ENCODE measurements around the gene MYO5B.

MYO5B gene

DNA sequence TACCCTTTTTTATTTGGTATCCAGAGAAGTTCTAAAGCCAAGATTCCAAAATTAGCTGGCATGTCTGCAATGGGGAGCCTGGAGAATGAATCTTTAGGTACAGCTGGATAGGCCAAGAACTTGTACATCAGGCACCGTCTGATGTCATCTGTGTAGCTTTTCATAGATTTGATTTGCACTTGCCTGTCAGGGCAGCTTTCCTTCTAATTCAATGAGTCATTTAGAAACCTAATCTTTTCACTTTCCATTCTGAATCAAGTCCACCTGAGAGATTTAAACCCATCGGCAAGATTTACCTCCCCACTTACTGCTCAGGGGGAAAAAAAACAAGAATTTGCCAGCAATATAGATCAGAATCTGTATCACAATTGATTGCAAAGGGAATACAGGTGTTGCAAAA is 320.7 kb downstream of the MYO5B start:
- DNase-seq = no peak

DNA sequence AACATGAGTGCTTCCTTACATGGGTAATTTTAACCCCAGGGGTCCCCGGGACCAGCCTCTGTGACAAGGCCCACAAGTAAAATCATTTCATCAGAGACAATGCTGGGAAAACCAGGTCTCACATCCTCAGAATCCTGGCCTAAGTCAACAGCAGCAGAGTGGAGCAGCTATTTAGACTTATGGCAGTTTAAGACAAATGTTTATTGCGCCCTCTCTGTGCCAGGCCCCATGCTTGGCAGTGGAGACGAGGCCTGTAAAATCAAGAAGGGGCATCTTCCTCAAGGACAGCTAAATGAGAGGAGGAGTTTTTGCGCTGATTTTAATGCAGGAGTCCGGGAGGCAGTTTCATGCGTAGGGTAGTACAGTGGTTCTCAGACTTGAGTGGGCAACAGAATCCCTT is 325.6 kb downstream of the MYO5B start:
- no peak for DNase-seq

DNA sequence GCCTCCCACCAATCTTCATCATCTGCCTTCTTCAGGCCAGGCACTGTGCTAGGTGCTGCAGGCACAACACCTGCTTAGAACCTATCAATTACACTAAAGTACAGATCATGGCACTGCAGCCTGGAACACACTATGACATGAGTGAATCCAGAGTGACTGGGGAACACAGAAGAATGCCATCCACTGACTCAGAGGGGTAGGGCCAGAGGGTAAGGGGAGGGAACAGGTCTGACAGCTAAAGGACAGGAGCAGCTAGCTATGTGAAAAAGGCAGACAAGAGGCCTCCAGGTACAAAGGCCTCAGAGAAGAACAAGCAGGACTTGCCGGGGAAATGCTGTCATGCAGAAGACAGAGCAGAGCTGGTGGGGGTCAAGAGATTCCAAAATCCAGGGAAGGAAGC is 328.3 kb downstream of the MYO5B start:
- DNase-seq = no peak

DNA sequence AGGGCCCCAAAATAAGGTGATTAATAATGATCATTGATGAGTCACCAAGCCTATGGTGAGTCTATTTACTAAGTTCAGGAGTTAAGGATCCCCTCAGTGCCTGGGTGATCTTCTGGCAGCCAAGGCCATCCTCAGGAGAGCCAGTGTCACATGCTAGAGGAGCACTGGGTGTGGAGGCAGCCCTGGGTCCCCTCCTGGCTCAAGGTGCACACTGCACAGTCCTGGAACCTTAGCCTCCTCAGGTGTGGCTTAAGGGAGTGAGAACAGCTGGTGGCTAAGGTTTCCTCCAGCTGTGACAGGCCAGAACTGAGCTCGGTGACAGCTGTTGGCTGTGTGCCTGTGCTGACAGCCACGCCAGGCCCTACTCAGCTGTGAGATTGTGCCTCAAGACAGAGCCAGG is 329.5 kb downstream of the MYO5B start:
- no peak for DNase-seq

GRCh38 chr18:49863769-49864621 is 331.0 kb downstream of the MYO5B start:
- DNase-seq = no peak

DNA sequence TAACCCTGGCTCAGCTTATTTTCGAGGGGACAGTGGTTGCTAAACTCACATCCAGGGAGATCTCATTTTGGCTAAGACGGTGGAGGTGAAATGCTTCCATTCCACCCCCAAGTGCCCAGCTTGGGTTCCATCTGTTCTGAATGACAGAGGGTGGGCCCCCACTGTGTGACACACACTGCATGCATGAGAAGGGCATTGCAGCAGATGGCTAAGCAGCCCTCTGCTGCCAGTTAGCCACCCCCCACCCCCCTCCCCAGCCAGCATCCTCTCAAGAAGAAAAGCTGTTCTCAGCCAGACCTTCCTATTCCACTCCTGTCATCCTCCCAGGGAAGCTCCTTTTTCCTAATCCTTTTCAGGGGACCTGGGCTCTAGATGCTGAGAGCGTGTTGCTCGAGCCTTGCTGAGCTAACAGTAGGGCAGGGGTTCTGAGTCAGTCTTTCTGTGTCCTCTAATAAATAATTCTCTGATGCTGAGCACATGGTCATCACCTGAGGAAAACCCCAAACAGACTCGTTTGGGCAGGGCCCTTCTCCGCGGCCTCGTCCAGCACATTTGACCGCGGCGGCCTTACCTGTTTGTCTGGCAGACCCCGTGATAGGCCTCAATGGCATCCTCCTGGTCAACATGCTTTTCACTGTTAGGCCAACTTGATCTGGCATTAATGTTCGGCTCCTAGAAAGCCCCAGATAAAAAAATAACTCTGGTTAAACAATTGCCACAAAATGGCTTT is 332.1 kb downstream of the MYO5B start:
- DNase-seq = no peak

DNA sequence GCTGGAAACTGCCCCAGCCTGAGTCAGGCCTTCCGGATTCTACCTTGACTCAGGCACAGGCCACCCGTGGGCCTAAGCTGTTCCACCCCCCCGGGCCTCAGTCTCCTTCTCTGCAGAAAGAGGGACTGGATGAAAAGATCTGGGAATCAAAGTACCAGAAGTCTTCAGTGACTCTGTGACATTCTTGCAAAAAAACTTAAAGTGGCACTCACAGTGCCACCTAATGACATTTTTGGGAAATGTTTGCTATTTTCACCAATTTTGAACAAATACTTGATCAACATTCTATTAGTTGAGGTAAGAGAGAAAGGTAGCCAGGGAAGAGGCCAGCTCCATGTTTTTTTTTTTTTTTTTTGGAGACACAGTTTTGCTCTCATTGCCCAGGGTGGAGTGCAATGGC is 333.3 kb downstream of the MYO5B start:
- peak; percentile 36 for DNase-seq

DNA sequence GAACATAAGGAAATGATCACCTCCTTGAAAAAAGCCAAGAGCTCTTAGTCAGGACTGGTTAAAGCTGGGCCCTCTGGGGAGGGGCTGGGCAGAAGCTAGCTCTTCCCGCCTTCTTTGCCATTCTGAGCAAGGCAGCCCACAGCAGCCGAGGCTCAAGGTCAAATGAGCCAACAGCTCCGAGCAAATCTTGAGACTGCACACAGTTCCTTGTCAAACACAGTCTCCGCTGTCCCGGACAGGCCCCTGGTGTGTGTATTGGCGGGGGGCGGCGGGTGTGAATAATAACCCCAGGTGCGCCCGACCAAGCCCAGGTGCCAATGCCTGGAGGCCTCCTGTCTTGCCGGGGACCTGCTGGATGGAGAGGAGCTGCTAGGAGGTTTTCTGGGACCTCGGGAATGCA is 335.2 kb downstream of the MYO5B start:
- no peak for DNase-seq

- no peak for DNase-seq
Measured at GRCh38 chr18:49859021-49859359, 336.0 kb downstream of the MYO5B start.

- DNase-seq = peak; percentile 58
Measured at GRCh38 chr18:49858309-49859020, 336.5 kb downstream of the MYO5B start.

DNA sequence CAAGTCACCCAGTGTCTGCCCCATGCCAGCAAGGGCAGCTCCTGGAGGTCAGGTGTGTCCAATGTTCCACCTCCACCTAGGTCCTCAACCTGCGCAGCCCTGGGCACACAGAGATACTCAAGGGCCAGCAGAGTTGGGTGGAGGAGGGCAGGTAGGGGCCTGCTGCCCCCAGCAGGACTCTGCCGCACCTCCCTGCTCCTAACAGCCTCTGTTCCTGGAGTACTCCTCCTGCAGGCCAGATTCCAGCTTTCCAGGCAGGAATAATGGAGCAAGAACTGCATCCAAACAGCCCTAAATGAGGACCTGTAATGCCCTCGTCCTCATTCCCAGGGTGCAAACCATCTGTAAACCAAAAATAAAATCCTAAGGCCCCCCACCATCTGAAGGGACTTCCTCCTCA is 337.2 kb downstream of the MYO5B start:
- DNase-seq = no peak

DNA sequence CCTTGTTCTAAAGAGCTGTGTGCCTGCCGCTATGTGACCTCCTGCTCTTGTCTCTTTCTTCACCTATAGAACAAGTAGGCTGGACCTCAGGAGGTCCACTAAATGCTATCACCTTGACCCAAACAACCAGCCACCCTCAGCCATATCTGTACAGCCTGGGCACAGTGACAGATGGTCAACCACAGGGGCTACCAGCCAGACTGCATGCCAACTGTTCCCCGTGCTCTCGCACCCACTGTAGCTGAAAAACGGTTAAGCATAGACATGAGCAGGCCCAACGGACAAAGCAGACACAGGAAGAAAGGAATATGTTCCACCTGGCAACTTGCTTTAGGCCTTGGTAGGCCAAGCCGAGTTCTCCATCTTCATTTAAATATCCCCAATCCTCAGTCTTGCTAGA is 338.5 kb downstream of the MYO5B start:
- DNase-seq = no peak

DNA sequence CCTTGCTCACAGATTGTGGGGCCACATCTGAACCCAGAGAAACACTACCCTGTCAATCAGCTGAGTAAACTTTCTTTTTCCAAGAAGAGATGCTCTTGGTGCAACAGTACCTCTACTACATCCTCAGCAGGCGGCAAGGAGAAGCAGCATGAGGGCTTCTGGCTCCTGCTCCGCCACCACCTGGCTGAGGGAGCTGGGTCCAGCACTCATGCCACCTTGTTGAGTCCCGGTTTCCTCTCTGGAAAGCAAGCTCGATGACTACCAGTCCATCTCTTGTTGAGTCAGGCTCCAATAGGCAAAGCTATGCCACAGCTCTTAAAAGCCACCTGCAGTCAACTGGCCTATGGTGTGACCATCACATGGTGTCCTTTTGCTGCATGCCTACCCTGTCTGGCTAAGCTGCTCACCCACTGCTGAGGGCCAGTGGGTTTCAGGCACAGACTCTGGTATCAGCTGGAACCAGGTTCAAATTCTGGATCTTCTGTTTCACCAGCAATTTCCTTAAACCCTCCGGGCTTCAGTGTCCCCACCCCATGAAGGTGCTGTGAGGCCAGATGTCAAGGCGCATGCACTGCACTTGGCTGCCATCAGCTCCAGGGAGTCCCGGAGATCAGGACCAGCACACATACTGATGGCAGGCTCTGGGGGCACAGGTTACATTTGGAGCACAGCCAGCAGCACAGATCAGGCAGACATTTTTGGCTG is 339.1 kb downstream of the MYO5B start:
- no peak for DNase-seq

GRCh38 chr18:49854681-49855080 is 340.3 kb downstream of the MYO5B start:
- DNase-seq = no peak

GRCh38 chr18:49853436-49853835 is 341.5 kb downstream of the MYO5B start:
- DNase-seq = no peak

- no peak for DNase-seq
Measured at GRCh38 chr18:49853011-49853410, 341.9 kb downstream of the MYO5B start.

GRCh38 chr18:49851624-49852023 is 343.3 kb downstream of the MYO5B start:
- no peak for DNase-seq

- no peak for DNase-seq
Measured at GRCh38 chr18:49850636-49851035, 344.3 kb downstream of the MYO5B start.

DNA sequence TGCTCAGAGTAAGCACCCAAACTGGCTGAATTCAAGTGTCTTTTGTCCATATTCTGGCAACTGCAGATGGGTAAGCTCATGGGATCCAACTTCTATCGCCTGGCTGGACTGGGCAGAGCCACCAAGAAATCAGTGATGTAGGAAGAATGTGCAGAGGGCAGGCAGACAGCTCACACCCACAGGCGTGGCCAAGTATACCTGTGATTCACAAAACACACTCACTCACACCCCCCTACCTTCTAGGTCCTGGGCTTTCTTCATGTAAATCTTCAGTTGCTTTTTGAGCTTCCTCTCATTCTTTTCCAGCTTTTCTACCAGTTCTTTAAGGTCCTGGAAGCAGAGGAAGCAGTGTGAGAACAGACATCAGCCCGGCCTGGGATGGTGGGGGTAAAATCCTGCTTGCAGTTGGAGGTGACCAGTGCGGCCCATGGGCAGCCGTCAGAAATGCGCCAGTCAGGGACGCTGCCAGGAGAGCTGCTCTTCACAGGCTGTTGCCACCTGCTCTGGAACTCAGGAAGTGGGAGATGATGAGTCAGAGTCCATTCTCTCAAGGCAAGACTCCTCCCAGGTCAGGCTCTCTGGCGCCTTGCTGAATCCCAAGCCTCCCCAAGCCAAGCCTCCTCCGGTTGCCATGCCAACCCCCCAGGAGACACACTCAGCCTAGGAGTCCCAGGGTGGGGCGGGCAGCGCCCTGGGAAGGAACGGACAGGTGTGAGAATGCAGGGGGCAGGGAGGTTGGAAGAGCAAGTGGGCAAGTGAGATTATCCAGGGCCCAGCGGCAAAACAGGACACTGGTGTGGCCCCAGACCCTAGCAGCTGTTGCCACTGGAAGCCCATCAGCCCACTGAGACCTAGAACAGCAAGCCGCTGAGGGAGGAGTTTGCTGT is 345.4 kb downstream of the MYO5B start:
- no peak for DNase-seq

- no peak for DNase-seq
Measured at GRCh38 chr18:49848115-49848514, 346.8 kb downstream of the MYO5B start.

DNA sequence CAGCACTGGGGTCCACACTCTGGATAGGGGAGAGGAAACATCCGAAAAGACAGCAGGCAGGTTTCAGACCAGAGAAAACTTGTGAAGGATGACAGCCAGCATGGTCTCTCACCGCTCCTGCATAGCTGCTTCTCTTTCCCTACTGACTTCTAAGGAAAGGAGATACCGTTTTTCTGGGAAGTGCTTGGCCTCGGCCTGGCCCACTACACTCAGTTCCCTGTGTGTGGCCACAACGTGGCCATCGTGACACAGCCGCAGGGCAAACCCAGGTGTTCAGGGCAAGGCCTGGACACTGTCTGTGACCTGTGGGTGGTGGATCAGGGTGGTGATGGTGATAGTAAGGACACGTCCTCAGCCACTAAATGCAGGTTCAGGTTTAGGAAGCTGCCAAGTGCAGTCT is 347.4 kb downstream of the MYO5B start:
- DNase-seq = no peak
